Smooth muscle cell (in vitro differentiated cells): ENCODE data around the gene ALS2CL. TPM values are rescaled to one million over a fixed set of nuclear protein-coding genes. Genes with fewer than 3 reads are reported as not detected.

Source experiments
- DNase-seq: peaks from one replicate; lab custom pipeline; 2025; ENCODE audit not compliant: unreplicated experiment; lab: John Stamatoyannopoulos, UW
- H2AFZ ChIP-seq: fragments of 200-600 bp; sonication (generic); 2 replicates; pipeline ENCODE4 v1.6.0; 2016; ENCODE audit warnings: antibody characterized with exemption, low read depth, mild to moderate bottlenecking
- H3F3A ChIP-seq: fragments of 200-600 bp; sonication (generic); 2 replicates; pipeline ENCODE4 v1.6.0; 2017; ENCODE audit warnings: antibody characterized with exemption, low read depth
- H3K27ac ChIP-seq: fragments of 200-600 bp; sonication (generic); 2 replicates; pipeline ENCODE4 v1.5.1; 2016; ENCODE audit warnings: low read depth, mild to moderate bottlenecking
- H3K27me3 ChIP-seq: fragments of 200-600 bp; sonication (generic); 2 replicates; pipeline ENCODE4 v1.6.1; 2016; ENCODE audit warnings: low read depth, mild to moderate bottlenecking
- H3K36me3 ChIP-seq: fragments of 200-600 bp; sonication (generic); 2 replicates; pipeline ENCODE4 v1.5.1; 2016; ENCODE audit warnings: low read depth
- H3K4me1 ChIP-seq: fragments of 200-600 bp; sonication (generic); 2 replicates; pipeline ENCODE4 v1.5.1; 2016; ENCODE audit warnings: low read depth
- H3K4me2 ChIP-seq: fragments of 200-600 bp; sonication (generic); 2 replicates; pipeline ENCODE4 v1.6.0; 2016; ENCODE audit warnings: mild to moderate bottlenecking
- H3K4me3 ChIP-seq: fragments of 200-600 bp; sonication (generic); 2 replicates; pipeline ENCODE4 v1.5.1; 2016; ENCODE audit warnings: mild to moderate bottlenecking
- H3K79me2 ChIP-seq: fragments of 200-600 bp; sonication (generic); 2 replicates; pipeline ENCODE4 v1.6.0; 2016; ENCODE audit warnings: low read depth, mild to moderate bottlenecking
- H3K9ac ChIP-seq: fragments of 200-600 bp; sonication (generic); 2 replicates; pipeline ENCODE4 v1.6.0; 2016; ENCODE audit warnings: low read depth
- H3K9me3 ChIP-seq: fragments of 200-600 bp; sonication (generic); replicated peaks from 2 replicates; pipeline ENCODE4 v1.5.1; 2016; ENCODE audit warnings: low read depth
- H4K20me1 ChIP-seq: fragments of 200-600 bp; sonication (generic); 2 replicates; pipeline ENCODE4 v1.6.0; 2016; ENCODE audit warnings: low read depth
- CTCF ChIP-seq: fragments of 200-600 bp; sonication (generic); IDR thresholded peaks from 2 replicates; pipeline ENCODE4 v1.5.1; 2017; ENCODE audit warnings: borderline replicate concordance, mild to moderate bottlenecking, antibody characterized with exemption; ENCODE audit not compliant: insufficient read depth, poor library complexity, severe bottlenecking
- WGBS: methylation state at CpG from one replicate; pipeline ENCODE4 v1.1.7; 2016; ENCODE audit warnings: low lambda C conversion rate; 5-methylcytosine and 5-hydroxymethylcytosine counted together
- polyA plus RNA-seq: library from polyadenylated mRNA; unstranded; fragments of >200 nt; fragmentation: Nextera tagmentation; extraction: Ambion mirVana; gene quantifications from 2 replicates; pipeline ENCODE4 v1.2.1, GENCODE V29; 2016
- total RNA-seq: library from RNA; depleted of rRNA; stranded (reverse); fragments of >200 nt; gene quantifications from 2 replicates; pipeline ENCODE4 v1.2.3, GENCODE V29; 2014

ALS2CL gene
- total and polyA plus RNA-seq, 2 experiments from 2014 or later: 8.5 to 9.4 TPM

- Histone ChIP-seq H3K36me3 (no peaks in the 10 kb centered on the region), H3K27me3 (no peaks in the 10 kb centered on the region), H2AFZ (no peak overlapping the region), H3K4me2 (no peak overlapping the region), H3K4me1 (no peaks in the 10 kb centered on the region), H3K79me2 (no peaks in the 10 kb centered on the region), H3K27ac (no peak overlapping the region), H3F3A (no peaks in the 10 kb centered on the region), H3K9me3 (no peaks in the 10 kb centered on the region), H4K20me1 (no peaks in the 10 kb centered on the region), H3K9ac (no peak overlapping the region), H3K4me3 (no peak overlapping the region)
- no peak for TF ChIP-seq CTCF
- no peak for DNase-seq
- 38% methylated on average over 3 of the region's 3 CpGs for WGBS
Observed at GRCh38 chr3:46640927-46641326, 52.6 kb downstream of the ALS2CL start.

GRCh38 chr3:46639221-46639620 is 54.3 kb downstream of the ALS2CL start:
- Histone ChIP-seq H4K20me1 (no peaks in the 10 kb centered on the region), H3K9me3 (no peaks in the 10 kb centered on the region), H3K4me1 (no peaks in the 10 kb centered on the region), H3K9ac (no peak overlapping the region), H3F3A (no peaks in the 10 kb centered on the region), H3K27ac (no peak overlapping the region), H2AFZ (no peak overlapping the region), H3K27me3 (no peaks in the 10 kb centered on the region), H3K79me2 (no peaks in the 10 kb centered on the region), H3K36me3 (no peaks in the 10 kb centered on the region), H3K4me2 (no peak overlapping the region), H3K4me3 (no peak overlapping the region)
- no peak for TF ChIP-seq CTCF
- no peak for DNase-seq

- Histone ChIP-seq H3K4me1 (no peaks in the 10 kb centered on the region), H3K36me3 (no peaks in the 10 kb centered on the region), H3K9ac (no peak overlapping the region), H2AFZ (no peak overlapping the region), H3K27me3 (no peaks in the 10 kb centered on the region), H3K4me2 (no peak overlapping the region), H3K27ac (no peak overlapping the region), H3K4me3 (no peak overlapping the region), H3F3A (no peaks in the 10 kb centered on the region), H4K20me1 (no peaks in the 10 kb centered on the region), H3K79me2 (no peaks in the 10 kb centered on the region), H3K9me3 (no peaks in the 10 kb centered on the region)
- no peak for DNase-seq
- WGBS: 90% methylated on average over 3 of the region's 3 CpGs
- no peak for TF ChIP-seq CTCF
Observed at GRCh38 chr3:46634856-46635255, 58.6 kb downstream of the ALS2CL start.

GRCh38 chr3:46632792-46633191 is 60.7 kb downstream of the ALS2CL start:
- H4K20me1 ChIP-seq: no peaks in the 10 kb centered on the region
- no peaks in the 10 kb centered on the region for H3K9me3 ChIP-seq
- no peaks in the 10 kb centered on the region for H3K36me3 ChIP-seq
- WGBS: 50% methylated on average over 1 of the region's 1 CpG
- H3K9ac ChIP-seq: no peak overlapping the region
- peaks cover 13% of the 10 kb centered on the region for H3K4me1 ChIP-seq
- TF ChIP-seq CTCF: no peak
- H3F3A ChIP-seq: no peaks in the 10 kb centered on the region
- no peak overlapping the region for H3K4me2 ChIP-seq
- peak overlapping the region; percentile 58 for H2AFZ ChIP-seq
- no peak overlapping the region for H3K4me3 ChIP-seq
- H3K27ac ChIP-seq: no peak overlapping the region
- no peak for DNase-seq
- H3K79me2 ChIP-seq: no peaks in the 10 kb centered on the region
- H3K27me3 ChIP-seq: no peaks in the 10 kb centered on the region
